ENCODE results near the gene CSF1.

Gene CSF1

DNA sequence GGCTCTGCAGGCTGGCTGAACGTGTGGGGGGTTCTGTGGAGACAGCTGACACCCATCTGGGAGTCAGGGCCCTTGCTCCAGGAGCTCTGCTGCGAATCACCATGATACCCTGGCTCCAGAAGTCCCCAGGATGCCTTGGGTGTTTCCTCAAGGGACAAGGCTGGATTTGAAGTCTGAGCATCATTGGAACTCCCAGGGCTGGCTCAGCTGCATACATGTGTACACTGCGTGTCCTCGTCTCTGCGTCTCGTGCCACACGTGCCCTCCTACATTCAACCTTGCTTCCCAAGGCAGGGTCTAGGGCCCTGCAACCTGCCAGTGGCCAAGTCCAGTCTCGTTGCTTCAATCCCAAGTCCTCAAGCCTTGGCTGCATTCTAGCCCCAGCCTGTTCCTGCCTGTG lies 11.7 kb downstream of the CSF1 start:
- Histone ChIP-seq H3K27ac (peak overlapping the region in 1 of 2 donors; percentile 7), H3K4me3 (no peak overlapping the region)
- DNase-seq (ENCODE audit: low spot score), result no peak
- TF ChIP-seq, protein P1, sequence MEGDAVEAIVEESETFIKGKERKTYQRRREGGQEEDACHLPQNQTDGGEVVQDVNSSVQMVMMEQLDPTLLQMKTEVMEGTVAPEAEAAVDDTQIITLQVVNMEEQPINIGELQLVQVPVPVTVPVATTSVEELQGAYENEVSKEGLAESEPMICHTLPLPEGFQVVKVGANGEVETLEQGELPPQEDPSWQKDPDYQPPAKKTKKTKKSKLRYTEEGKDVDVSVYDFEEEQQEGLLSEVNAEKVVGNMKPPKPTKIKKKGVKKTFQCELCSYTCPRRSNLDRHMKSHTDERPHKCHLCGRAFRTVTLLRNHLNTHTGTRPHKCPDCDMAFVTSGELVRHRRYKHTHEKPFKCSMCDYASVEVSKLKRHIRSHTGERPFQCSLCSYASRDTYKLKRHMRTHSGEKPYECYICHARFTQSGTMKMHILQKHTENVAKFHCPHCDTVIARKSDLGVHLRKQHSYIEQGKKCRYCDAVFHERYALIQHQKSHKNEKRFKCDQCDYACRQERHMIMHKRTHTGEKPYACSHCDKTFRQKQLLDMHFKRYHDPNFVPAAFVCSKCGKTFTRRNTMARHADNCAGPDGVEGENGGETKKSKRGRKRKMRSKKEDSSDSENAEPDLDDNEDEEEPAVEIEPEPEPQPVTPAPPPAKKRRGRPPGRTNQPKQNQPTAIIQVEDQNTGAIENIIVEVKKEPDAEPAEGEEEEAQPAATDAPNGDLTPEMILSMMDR (IDR thresholded peaks at IDR 0.05), result no peak

DNA sequence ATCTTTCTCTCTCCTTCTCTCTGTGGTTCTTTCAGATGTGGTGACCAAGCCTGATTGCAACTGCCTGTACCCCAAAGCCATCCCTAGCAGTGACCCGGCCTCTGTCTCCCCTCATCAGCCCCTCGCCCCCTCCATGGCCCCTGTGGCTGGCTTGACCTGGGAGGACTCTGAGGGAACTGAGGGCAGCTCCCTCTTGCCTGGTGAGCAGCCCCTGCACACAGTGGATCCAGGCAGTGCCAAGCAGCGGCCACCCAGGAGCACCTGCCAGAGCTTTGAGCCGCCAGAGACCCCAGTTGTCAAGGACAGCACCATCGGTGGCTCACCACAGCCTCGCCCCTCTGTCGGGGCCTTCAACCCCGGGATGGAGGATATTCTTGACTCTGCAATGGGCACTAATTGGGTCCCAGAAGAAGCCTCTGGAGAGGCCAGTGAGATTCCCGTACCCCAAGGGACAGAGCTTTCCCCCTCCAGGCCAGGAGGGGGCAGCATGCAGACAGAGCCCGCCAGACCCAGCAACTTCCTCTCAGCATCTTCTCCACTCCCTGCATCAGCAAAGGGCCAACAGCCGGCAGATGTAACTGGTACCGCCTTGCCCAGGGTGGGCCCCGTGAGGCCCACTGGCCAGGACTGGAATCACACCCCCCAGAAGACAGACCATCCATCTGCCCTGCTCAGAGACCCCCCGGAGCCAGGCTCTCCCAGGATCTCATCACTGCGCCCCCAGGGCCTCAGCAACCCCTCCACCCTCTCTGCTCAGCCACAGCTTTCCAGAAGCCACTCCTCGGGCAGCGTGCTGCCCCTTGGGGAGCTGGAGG lies 12.7 kb downstream of the CSF1 start:
- Histone ChIP-seq H3K4me3 (no peak overlapping the region), H3K27ac (peak overlapping the region in 1 of 2 donors; percentile 7)
- DNase-seq (ENCODE audit: low spot score), result no peak
- TF ChIP-seq, protein P1 (IDR thresholded peaks at IDR 0.05), result peak; percentile 25

DNA sequence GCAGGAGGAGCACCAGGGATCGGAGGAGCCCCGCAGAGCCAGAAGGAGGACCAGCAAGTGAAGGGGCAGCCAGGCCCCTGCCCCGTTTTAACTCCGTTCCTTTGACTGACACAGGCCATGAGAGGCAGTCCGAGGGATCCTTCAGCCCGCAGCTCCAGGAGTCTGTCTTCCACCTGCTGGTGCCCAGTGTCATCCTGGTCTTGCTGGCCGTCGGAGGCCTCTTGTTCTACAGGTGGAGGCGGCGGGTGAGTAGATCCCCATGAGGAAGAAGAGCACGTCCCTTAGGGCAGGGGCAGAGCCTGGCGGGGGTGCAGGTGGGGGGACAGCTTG lies 13.3 kb downstream of the CSF1 start:
- H3K4me3 ChIP-seq, result no peak overlapping the region
- no peak for DNase-seq (ENCODE audit: low spot score)
- peak overlapping the region in 1 of 2 donors; percentile 7 for H3K27ac ChIP-seq
- TF ChIP-seq, protein P1 (IDR thresholded peaks at IDR 0.05), result no peak

DNA sequence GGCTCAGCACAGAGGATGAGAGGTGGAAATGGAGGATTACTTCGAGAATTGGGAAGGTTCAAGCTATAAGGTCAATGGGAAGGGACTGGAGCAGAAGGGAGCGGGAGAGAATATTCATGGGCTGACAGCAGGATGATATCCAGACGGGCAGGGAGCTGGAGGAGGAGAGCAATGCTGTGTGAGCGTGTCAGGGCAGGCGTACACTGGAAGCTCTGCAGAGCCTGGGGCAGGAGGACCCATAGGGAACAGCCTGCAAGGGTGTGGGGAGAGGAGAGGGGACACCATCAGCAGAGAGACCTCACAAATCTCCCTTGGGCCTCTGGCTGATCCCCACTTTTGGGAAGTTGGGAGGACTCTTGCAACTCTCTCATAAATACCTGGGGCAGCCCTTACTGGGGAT lies 13.7 kb downstream of the CSF1 start:
- no peak for DNase-seq (ENCODE audit: low spot score)
- TF ChIP-seq, protein P1 (IDR thresholded peaks at IDR 0.05), result no peak
- Histone ChIP-seq H3K27ac (peak overlapping the region in 1 of 2 donors; percentile 7), H3K4me3 (no peak overlapping the region)

DNA sequence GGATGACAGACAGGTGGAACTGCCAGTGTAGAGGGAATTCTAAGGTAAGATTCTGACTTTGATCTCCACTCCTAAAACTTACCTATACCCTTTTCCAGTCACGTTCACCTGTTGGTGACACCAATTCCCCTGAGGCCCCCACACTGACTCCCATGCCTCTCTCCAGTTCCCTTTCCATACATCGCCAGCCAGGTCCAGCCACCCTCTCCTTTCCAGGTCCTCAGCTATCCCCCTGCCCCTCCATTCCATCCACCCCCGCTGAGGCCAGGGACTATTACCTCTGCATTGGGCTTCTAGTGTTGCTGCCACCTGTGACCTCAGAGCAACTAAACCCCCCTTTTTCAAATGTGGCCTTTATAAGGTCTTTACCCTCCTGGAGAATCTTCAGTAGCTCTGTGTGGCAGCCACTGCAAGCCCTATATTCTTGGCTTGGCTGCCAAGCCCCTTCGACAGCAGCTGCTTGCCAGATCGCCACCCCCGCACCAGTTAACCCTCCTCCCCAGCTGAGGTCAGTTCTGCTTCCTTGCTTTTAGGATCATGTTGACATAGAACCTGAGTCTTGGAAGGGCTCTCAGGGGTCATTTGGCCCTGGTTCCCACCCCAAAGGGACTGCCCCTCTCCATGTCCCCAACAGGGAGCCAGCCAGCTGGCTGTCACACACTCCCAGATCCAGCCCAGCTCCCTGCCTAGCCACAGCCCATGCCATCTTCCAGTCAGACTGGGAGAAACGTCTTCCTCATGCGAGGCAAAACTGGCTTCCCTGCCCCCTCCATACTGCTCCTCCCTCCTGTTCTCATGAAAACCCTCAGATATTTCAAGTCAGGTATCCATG lies 14.7 kb downstream of the CSF1 start:
- no peak for DNase-seq (ENCODE audit: low spot score)
- TF ChIP-seq, protein P1 (IDR thresholded peaks at IDR 0.05), result no peak
- Histone ChIP-seq H3K4me3 (no peak overlapping the region), H3K27ac (peak overlapping the region in 1 of 2 donors; percentile 93)

DNA sequence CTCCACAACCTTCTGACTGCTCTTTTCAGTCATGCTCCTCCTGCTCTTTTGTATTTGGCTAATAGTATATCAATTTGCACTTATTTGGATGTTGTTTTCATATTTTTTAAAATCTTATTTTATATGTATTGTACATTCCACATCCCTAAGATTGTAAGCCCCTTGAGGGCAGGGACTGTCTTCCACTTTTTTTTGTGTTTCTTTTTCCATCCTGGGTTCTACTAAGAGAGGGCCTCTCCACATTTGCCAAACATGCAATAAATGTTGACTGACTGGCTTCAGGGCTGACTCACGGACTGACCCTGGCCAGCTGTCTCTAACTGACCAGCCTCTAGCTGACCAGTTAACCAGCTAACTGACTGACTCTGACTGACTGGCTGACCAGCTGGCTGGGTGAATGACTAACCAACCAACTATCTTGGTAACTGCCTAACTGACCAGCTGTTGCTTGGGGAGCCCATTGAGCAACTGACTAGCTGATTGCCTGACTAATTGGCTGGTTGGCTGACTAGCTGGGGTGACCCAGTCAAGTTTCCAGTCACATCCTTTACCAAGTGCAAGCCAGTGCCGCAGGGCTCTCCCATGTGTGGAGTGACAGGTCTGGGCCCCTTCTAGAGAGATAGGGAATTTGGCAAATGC lies 16.1 kb downstream of the CSF1 start:
- peak overlapping the region; percentile 23 for H3K4me3 ChIP-seq
- TF ChIP-seq, protein P1 (IDR thresholded peaks at IDR 0.05), result no peak
- H3K27ac ChIP-seq, result peak overlapping the region; percentile 56 to 93
- peak; percentile 79 for DNase-seq (ENCODE audit: low spot score)
